Kidney (tissue), 14 donors: ENCODE measurements around the gene GLB1L2. TPM values are rescaled to one million over a fixed set of nuclear protein-coding genes. Genes with fewer than 3 reads are reported as not detected.

Experiments
- DNase-seq, 5 donors: peaks; one replicate each; pipeline ENCODE4 v3.0.0-alpha.2; 2013 to 2020
- FAIRE-seq: peaks from 2 replicates; lab custom pipeline; 2012; peaks lifted over from hg19 to GRCh38; lab: Jason Lieb, UNC
- H3K27ac ChIP-seq, 2 donors: one replicate each; pipeline ENCODE4 v1.7.0; 2013; ENCODE audit warnings: low read depth in 2 of 2, low read length in 2 of 2, inconsistent platforms in 1 of 2
- H3K27me3 ChIP-seq: one replicate; pipeline ENCODE4 v1.7.1; 2013; ENCODE audit warnings: low read length, inconsistent platforms; ENCODE audit not compliant: control insufficient read depth, insufficient read depth
- H3K36me3 ChIP-seq, 3 donors: one replicate each; pipeline versions ENCODE4 v1.7.0 to v1.7.1; 2013; ENCODE audit warnings: low read length in 3 of 3, control low read depth in 1 of 3, inconsistent platforms in 1 of 3; ENCODE audit not compliant: insufficient read depth in 3 of 3, control insufficient read depth in 2 of 3
- H3K4me1 ChIP-seq, 3 donors: one replicate each; pipeline versions ENCODE4 v1.7.0 to v1.7.1; 2013; ENCODE audit warnings: low read length in 3 of 3, inconsistent platforms in 1 of 3, low read depth in 1 of 3; ENCODE audit not compliant: control insufficient read depth in 2 of 3, insufficient read depth in 2 of 3
- H3K4me3 ChIP-seq, 3 donors: one replicate each; pipeline versions ENCODE4 v1.7.0 to v1.8.1; 2013; ENCODE audit warnings: low read length in 3 of 3, control low read depth in 1 of 3, inconsistent platforms in 1 of 3
- H3K9ac ChIP-seq, 3 donors: one replicate each; pipeline versions ENCODE4 v1.7.0 to v1.7.1; 2013; ENCODE audit warnings: low read length in 3 of 3, control low read depth in 1 of 3, inconsistent platforms in 1 of 3
- H3K9me3 ChIP-seq, 3 donors: one replicate each; pipeline versions ENCODE4 v1.7.0 to v1.7.1; 2013; ENCODE audit warnings: low read length in 3 of 3, control low read depth in 1 of 3, inconsistent platforms in 1 of 3; ENCODE audit not compliant: control insufficient read depth in 2 of 3, insufficient read depth in 1 of 3
- CTCF ChIP-seq: IDR thresholded peaks from 3 replicates; pipeline ENCODE4 v1.5.1; 2012; ENCODE audit warnings: mild to moderate bottlenecking, moderate library complexity, borderline replicate concordance; ENCODE audit not compliant: insufficient read depth; ENCODE audit errors: extremely low read depth
- intact Hi-C: fragments of 100-400 bp; cut with DNase I; formaldehyde crosslinking; loops from one replicate; pipeline ENCODE4 v1.11.1; 2022
- polyA plus RNA-seq: library from polyadenylated mRNA; stranded (reverse); fragments of 350-450 nt; fragmentation: Illumina TruSeq; extraction: RNeasy Lipid Tissue Mini Kit (QIAGEN cat#74804); gene quantifications from one replicate; pipeline ENCODE4 v1.2.3, GENCODE V29; 2014; ENCODE audit warnings: low read depth, low replicate concordance; ENCODE audit not compliant: insufficient read depth
- total RNA-seq: library from RNA; stranded (reverse); fragmentation: NEBNext Ultra II Directional; extraction: Animal tissue kit (Norgen Biotek cat#: 25700); gene quantifications from one replicate; pipeline ENCODE4 v1.2.1, GENCODE V29; 2021
- donor health status: control.
- donor health status: control.
- donor health status: control.
- donor health status: control.
- donor health status: control.
- donor health status: DM: yes; HTN: yes; CAD: no.
- donor health status: Normal renal cell carcinoma (clear cell type).

The GLB1L2 gene
- total and polyA plus RNA-seq, 2 donors from 2014 or later, result 10.0 to 26.1 TPM

GRCh38 chr11:134389464-134390180, 57.8 kb downstream of the GLB1L2 start:
- intact Hi-C loops, result no loop called here
- DNase-seq, result no peak
- Histone ChIP-seq H3K9ac (no peak overlapping the region), H3K4me1 (no peaks in the 10 kb centered on the region), H3K36me3 (no peaks in the 10 kb centered on the region), H3K27ac (no peak overlapping the region), H3K27me3 (no peaks in the 10 kb centered on the region), H3K4me3 (no peak overlapping the region), H3K9me3 (no peaks in the 10 kb centered on the region)
- TF ChIP-seq CTCF, result no peak
- no peak for FAIRE-seq

- intact Hi-C loops, result no loop called here
- H3K9ac ChIP-seq, result no peak overlapping the region
- H3K9me3 ChIP-seq, result no peaks in the 10 kb centered on the region
- H3K27me3 ChIP-seq, result no peaks in the 10 kb centered on the region
- DNase-seq (no peak), FAIRE-seq (no peak)
- H3K4me3 ChIP-seq, result no peak overlapping the region
- no peak for TF ChIP-seq CTCF
- H3K27ac ChIP-seq, result no peak overlapping the region
- no peaks in the 10 kb centered on the region for H3K36me3 ChIP-seq
- H3K4me1 ChIP-seq, result no peaks in the 10 kb centered on the region
Observed at GRCh38 chr11:134390706-134391569, 59.1 kb downstream of the GLB1L2 start.

GRCh38 chr11:134391656-134392055, 59.9 kb downstream of the GLB1L2 start:
- H3K9me3 ChIP-seq, result no peaks in the 10 kb centered on the region
- no peak overlapping the region for H3K4me3 ChIP-seq
- DNase-seq (no peak), FAIRE-seq (no peak)
- H3K36me3 ChIP-seq, result no peaks in the 10 kb centered on the region
- no peak overlapping the region for H3K9ac ChIP-seq
- TF ChIP-seq CTCF, result no peak
- intact Hi-C loops, result no loop called here
- no peaks in the 10 kb centered on the region for H3K4me1 ChIP-seq
- no peaks in the 10 kb centered on the region for H3K27me3 ChIP-seq
- H3K27ac ChIP-seq, result no peak overlapping the region
